GM18508 (cell line): ENCODE measurements around the gene SELENOH.
"Not testable (repeated sequence)": the region's sequence is repeated elsewhere in the genome, so short reads cannot be mapped to it uniquely, and the experiment has no call there.

Source experiments
- ATAC-seq: cut with Tn5 transposase; IDR thresholded peaks from one replicate; pipeline ENCODE4 v1.9.1; 2021; ENCODE audit warnings: moderate number of reproducible peaks; ENCODE audit not compliant: insufficient read depth, unreplicated experiment

Gene SELENOH

GRCh38 chr11:57741132-57742086, at the start of gene SELENOH:
Gene SELENOH (plus strand): TSS chr11:57741491. CDS start chr11:57741596, 105 bp downstream.
- peak; percentile 78 for ATAC-seq

DNA sequence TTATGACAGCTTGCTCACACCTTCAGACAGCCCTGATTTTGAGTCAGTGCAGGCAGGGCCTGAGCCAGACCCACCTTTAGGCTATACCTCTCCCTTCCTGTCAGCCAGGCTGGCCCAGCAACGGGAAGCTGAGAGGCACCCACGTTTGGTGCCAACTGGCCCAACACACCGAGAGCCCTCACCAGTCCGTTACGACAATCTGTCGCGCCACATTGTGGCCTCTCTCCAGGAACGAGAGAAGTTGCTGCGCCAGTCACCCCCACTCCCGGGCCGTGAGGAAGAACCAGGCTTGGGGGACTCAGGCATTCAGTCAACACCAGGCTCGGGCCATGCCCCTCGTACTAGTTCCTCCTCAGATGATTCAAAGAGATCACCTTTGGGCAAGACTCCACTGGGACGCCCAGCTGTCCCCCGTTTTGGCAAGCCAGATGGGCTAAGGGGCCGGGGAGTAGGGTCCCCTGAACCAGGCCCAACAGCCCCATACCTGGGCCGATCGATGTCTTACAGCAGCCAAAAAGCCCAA, 42.4 kb upstream of the SELENOH start:
- no peak for ATAC-seq

DNA sequence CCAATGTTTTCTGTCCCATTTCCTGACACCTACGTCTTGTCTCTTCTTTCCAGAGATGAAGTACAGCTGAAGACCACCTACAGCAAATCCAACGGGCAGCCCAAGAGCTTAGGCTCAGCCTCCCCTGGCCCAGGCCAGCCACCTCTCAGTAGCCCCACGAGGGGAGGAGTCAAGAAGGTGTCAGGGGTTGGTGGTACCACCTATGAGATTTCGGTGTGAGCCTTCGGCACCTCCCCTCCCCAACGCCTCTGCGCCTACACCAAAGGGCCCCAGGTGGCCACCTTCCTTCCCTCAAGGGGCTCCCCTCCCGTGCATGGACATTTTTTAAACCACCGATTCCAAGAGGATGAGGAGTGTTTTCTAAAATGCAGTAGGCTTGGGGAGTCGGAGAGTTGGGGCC, 41.5 kb upstream of the SELENOH start:
- ATAC-seq, result no peak

- no peak for ATAC-seq
These were observed 40.9 kb upstream of the SELENOH start for GRCh38 chr11:57700425-57700824.

DNA sequence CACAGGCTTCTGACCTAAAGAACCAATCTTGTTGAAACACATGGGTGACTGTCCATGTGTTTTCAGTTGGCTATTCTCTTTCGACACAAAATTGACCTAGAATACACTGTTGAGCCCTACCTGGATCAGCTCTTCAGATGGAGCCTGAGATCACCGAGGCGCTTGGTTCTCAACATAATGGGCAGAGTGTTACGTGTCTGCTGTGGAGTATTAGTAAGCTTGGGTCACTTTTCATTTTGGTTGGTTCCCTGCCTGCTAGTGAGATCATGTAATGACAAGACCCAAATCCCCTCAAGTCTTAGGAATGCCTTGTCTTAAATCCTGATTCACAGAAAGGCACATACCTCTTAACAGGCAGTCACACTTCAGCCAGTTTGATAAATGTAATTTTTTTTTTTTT, 38.0 kb upstream of the SELENOH start:
- no peak for ATAC-seq

DNA sequence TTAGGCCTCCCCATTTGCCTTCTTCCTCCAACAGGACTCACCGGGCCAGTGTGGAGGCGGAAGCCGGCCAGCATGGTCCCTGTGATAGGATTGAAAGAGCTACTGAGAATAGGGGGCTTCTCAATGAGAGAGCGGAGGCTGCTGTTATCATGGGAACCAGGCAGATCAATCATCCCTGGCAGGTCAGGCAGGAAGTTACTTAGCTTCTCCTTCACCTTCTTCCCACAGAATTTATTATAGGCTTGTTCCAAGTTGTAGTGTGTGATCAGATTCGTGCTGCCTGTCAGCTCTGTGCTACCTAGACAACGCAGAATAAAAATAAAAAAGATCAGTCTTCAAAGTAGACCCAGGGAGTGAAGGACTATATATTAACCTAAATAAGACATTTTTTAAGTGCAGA, 36.4 kb upstream of the SELENOH start:
- ATAC-seq, result no peak

GRCh38 chr11:57705432-57705831, 35.9 kb upstream of the SELENOH start:
- ATAC-seq, result not testable (repeated sequence)

GRCh38 chr11:57709802-57710367, 31.4 kb upstream of the SELENOH start:
- ATAC-seq, result no peak

- ATAC-seq, result peak; percentile 32
These were observed 29.7 kb upstream of the SELENOH start, which contains the start of gene MED19 for GRCh38 chr11:57711414-57712255. Gene MED19 (minus strand): TSS chr11:57712215. CDS start chr11:57712179, 36 bp downstream.

GRCh38 chr11:57712256-57713150, 28.8 kb upstream of the SELENOH start, which contains the start of gene TMX2:
Gene TMX2 (plus strand): TSS chr11:57712593. CDS start chr11:57712619, 26 bp downstream.
- ATAC-seq, result peak; percentile 98

GRCh38 chr11:57713835-57714234, 27.5 kb upstream of the SELENOH start:
- ATAC-seq, result no peak

GRCh38 chr11:57716726-57717125, 24.6 kb upstream of the SELENOH start:
- ATAC-seq, result not testable (repeated sequence)

DNA sequence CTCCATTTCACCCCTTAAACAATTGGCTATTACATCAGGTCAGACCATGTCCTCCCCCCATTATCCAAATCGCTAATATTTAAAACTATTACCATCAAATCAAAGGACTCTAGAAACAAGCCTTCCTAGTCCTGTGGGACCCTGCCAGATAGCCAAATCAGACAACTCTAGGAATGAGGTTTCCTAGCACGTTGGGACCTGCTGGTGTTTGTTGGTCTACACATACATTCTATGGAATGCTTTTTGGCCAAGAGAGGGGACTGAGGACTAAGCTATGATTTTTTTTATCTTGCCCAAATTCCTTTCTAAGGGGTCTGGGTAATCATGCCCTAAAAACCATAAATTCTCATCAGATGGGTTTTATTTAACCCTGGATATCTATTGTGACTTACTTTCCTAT, 14.1 kb upstream of the SELENOH start:
- ATAC-seq, result no peak

DNA sequence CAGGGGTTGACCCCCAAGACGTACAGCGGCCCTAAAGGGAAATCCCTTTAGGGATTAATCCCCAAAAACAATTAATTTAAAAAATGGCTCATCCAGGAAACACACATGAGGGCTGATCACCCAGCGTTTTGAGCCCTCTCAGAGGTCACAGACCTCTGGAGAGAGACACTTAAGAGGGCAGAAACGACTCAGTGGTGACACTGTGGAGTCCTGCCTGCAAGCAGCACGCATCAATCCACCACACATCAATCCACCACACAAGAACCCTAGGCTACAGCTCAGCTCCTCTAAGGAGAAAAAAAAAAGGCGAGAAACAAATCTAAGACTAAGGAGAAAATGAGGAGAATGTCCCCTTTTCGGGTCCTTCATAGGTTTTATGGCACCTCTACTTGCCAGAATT, 12.5 kb upstream of the SELENOH start:
- ATAC-seq, result no peak

DNA sequence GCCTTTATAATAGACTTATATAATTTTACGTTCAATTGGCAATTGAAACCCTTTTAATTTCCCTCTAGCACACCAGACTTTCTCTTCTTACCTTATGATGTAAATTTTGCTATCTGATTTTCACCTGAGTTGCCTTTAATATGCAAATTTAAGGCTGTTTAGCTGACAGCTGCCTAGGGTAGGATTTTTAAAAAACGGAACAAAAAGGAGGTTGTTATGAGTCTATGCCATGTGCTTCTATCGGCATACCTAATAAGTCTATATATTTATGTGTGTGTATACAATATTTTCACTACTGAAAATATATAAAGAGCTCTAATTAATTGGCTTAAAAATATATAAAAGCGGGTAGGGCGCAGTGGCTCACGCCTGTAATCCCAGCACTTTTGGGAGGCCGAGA, 11.8 kb upstream of the SELENOH start:
- no peak for ATAC-seq

DNA sequence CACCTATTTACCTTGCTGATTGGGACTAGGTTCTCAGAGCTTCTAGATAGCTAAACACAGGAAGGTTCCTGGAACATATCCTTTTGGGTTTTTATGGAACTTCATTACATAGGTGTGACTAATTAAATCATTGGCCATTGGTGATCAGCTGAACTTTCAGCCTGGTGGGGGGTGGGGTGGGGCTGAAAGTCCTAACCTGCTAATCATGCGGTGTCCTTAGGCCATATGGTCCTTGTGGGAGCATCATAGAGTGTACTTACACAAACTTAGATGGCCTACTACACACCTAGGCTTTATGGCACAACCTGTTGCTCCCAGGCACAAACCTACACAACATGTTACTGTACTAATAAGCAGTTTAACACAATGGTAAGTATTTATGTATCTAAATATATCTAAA, 8.6 kb upstream of the SELENOH start:
- no peak for ATAC-seq

- no peak for ATAC-seq
These were observed 5.5 kb upstream of the SELENOH start for GRCh38 chr11:57735619-57736298.

- ATAC-seq, result no peak
These were observed 779 bp downstream of the SELENOH start for GRCh38 chr11:57742087-57742452.

- ATAC-seq, result no peak
These were observed 3.1 kb downstream of the SELENOH start for GRCh38 chr11:57744357-57744756.
